Neuron (in vitro differentiated cells): ENCODE measurements around the gene SOD1.

Source experiments
- H2AFZ ChIP-seq: one replicate; pipeline ENCODE4 v1.6.1; 2013; ENCODE audit warnings: low read depth, mild to moderate bottlenecking, inconsistent platforms, low read length, moderate library complexity
- H3K27me3 ChIP-seq: one replicate; pipeline ENCODE4 v1.6.1; 2013; ENCODE audit warnings: low read length; ENCODE audit not compliant: insufficient read depth
- H3K36me3 ChIP-seq: one replicate; pipeline ENCODE4 v1.6.1; 2013; ENCODE audit warnings: low read length; ENCODE audit not compliant: insufficient read depth
- H3K4me1 ChIP-seq: one replicate; pipeline ENCODE4 v1.6.1; 2013; ENCODE audit warnings: low read length; ENCODE audit not compliant: insufficient read depth
- H3K4me3 ChIP-seq: 2 replicates; pipeline ENCODE4 v1.5.1; 2013; ENCODE audit warnings: mild to moderate bottlenecking, low read length, moderate library complexity
- H3K9me3 ChIP-seq: one replicate; pipeline ENCODE4 v1.6.1; 2013; ENCODE audit warnings: low read length

SOD1 gene

GRCh38 chr21:31675960-31676359 lies 16.5 kb downstream of the SOD1 start:
- Histone ChIP-seq H3K36me3 (peaks cover 55% of the 10 kb centered on the region), H3K4me3 (no peak overlapping the region), H3K4me1 (no peaks in the 10 kb centered on the region), H3K9me3 (no peaks in the 10 kb centered on the region), H2AFZ (no peak overlapping the region), H3K27me3 (no peaks in the 10 kb centered on the region)

GRCh38 chr21:31677047-31677446 lies 17.6 kb downstream of the SOD1 start:
- Histone ChIP-seq H3K36me3 (peaks cover 53% of the 10 kb centered on the region), H3K27me3 (no peaks in the 10 kb centered on the region), H2AFZ (no peak overlapping the region), H3K9me3 (no peaks in the 10 kb centered on the region), H3K4me3 (no peak overlapping the region), H3K4me1 (no peaks in the 10 kb centered on the region)

- H2AFZ ChIP-seq, result no peak overlapping the region
- H3K4me1 ChIP-seq, result no peaks in the 10 kb centered on the region
- H3K9me3 ChIP-seq, result no peaks in the 10 kb centered on the region
- no peak overlapping the region for H3K4me3 ChIP-seq
- peaks cover 54% of the 10 kb centered on the region for H3K36me3 ChIP-seq
- no peaks in the 10 kb centered on the region for H3K27me3 ChIP-seq
Observed at GRCh38 chr21:31678478-31678877, 19.0 kb downstream of the SOD1 start.

- Histone ChIP-seq H3K4me1 (no peaks in the 10 kb centered on the region), H3K9me3 (no peaks in the 10 kb centered on the region), H3K4me3 (no peak overlapping the region), H3K27me3 (no peaks in the 10 kb centered on the region), H3K36me3 (peaks cover 88% of the 10 kb centered on the region), H2AFZ (no peak overlapping the region)
Observed at GRCh38 chr21:31682620-31683019, 23.1 kb downstream of the SOD1 start.

GRCh38 chr21:31683029-31683428 lies 23.5 kb downstream of the SOD1 start:
- Histone ChIP-seq H3K27me3 (no peaks in the 10 kb centered on the region), H3K4me3 (no peak overlapping the region), H3K9me3 (no peaks in the 10 kb centered on the region), H2AFZ (no peak overlapping the region), H3K36me3 (peaks cover 88% of the 10 kb centered on the region), H3K4me1 (no peaks in the 10 kb centered on the region)

DNA sequence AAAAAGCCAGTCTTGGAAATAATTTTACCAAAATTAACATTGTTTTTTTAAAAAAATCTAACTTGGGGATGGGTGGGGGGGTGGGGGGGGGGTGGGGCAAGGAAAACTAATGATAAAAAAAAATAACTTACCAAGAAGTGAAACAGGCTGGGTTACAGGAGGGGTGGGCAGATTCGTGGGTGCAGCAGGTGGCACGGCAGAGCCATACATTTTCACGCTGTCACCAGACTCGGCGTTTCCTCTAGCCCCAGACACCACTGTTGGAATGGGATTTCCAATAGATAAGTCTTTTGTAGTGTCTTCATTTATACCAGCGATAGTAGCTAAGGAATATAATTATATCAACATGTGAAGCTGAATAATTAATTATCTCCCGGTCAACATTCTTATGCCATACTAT lies 25.4 kb downstream of the SOD1 start:
- H3K36me3 ChIP-seq, result peaks cover 85% of the 10 kb centered on the region
- H2AFZ ChIP-seq, result no peak overlapping the region
- H3K4me1 ChIP-seq, result no peaks in the 10 kb centered on the region
- no peaks in the 10 kb centered on the region for H3K9me3 ChIP-seq
- H3K4me3 ChIP-seq, result no peak overlapping the region
- H3K27me3 ChIP-seq, result no peaks in the 10 kb centered on the region

DNA sequence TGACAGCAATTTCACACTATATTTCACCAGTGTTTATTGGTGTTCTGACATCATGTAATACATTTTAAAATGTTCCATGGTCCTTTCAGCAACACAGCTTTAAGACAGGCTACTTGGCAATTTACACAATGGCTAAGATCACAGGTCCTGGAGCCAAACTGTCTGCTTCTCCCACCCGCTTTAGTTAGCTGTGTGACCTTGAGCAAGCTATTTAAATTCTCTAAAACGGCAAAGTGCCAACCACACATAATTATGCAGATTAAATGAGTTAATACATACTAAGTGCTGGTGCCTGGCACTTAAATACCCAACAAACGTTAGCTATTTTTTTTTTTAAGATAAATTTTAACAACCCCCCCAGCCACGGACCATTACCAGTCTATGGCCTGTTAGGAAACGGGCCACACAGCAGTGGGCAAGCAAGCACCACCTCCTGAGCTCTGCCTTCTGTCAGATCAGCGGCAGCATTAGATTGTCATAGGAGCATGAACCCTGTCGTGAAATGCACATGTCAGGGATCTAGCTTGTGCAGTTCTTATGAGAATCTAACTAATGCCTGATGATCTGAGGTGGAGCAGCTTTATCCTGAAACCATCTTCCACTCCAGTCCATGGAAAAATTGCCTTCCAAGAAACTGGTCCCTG lies 26.9 kb downstream of the SOD1 start:
- Histone ChIP-seq H3K9me3 (no peaks in the 10 kb centered on the region), H3K27me3 (no peaks in the 10 kb centered on the region), H3K36me3 (peaks cover 89% of the 10 kb centered on the region), H3K4me3 (no peak overlapping the region), H3K4me1 (no peaks in the 10 kb centered on the region), H2AFZ (no peak overlapping the region)

DNA sequence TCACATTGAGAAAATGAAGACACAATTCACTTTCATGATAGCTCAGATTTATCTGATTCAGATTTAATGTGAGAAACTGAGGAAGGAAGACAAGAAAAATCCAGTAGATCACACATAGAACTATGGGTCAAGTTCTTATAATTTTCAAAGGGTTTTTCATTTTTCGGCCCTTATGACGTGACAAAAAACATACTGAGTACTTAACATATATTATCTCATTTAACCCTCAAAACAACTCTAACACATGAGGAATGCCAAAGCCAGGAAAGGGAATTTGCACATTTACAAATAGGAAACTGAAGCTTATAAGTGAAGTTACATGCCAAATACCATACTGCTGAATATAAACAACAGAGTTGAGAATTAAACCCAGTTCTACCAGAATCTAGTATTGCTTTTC lies 27.6 kb downstream of the SOD1 start:
- no peak overlapping the region for H2AFZ ChIP-seq
- H3K4me1 ChIP-seq, result no peaks in the 10 kb centered on the region
- H3K4me3 ChIP-seq, result no peak overlapping the region
- no peaks in the 10 kb centered on the region for H3K27me3 ChIP-seq
- H3K9me3 ChIP-seq, result no peaks in the 10 kb centered on the region
- peaks cover 90% of the 10 kb centered on the region for H3K36me3 ChIP-seq

DNA sequence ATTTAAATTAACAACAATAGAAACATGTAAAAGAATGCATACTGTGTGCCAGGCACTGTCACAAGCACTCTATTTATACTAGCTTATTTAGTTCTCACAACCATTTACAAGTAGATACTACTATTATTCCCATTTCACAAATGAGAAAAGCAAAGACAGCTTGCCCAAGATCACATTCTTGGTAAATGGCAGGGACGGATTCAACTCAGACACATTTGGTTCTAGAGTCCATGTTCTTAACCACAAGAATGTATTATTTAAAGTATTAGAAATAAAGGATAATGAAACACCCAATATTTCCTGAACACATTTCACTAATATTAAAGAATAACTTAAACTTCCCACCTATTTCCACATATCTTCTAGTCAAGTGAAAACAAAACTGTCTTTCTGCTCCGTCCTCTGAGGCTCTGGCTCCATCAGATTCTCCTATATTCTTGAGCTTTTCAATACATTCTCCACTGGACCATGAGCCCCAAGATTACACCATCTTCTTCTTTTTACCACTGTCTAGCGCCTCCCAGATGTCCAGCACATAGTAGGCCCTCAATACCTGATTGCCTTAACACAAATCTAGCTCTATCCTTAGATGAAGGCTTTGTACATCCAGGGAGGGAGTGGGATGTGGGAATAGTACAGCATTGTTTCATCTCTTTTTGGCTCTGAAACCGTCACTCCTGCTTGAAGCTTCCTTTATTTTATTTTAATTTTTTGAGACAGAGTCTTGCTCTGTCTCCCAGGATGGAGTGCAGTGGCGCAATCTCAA lies 29.3 kb downstream of the SOD1 start:
- Histone ChIP-seq H3K4me1 (no peaks in the 10 kb centered on the region), H3K27me3 (no peaks in the 10 kb centered on the region), H3K4me3 (no peak overlapping the region), H2AFZ (no peak overlapping the region), H3K36me3 (peaks cover 91% of the 10 kb centered on the region), H3K9me3 (no peaks in the 10 kb centered on the region)

DNA sequence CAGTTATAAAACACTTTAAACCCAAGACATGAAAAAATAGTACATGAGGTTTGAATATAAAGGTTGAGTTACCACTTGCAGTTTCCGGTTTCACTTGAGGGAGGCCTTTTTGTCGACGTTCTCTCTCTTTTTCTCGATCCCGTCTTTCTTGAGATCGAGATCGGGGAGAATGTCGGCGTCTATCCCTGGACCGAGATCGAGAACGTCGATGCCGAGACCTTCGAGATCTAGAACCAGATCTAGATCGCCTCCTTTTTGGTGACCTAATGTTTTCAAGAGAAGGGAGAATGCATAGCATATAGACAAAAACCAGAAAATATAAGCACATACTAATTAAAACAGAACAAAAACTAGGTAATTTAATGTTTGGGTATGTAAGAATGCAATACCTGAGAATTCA lies 33.7 kb downstream of the SOD1 start:
- H3K4me3 ChIP-seq, result no peak overlapping the region
- no peak overlapping the region for H2AFZ ChIP-seq
- no peaks in the 10 kb centered on the region for H3K27me3 ChIP-seq
- H3K9me3 ChIP-seq, result no peaks in the 10 kb centered on the region
- H3K36me3 ChIP-seq, result peaks cover 92% of the 10 kb centered on the region
- no peaks in the 10 kb centered on the region for H3K4me1 ChIP-seq

GRCh38 chr21:31696424-31696823 lies 36.9 kb downstream of the SOD1 start:
- Histone ChIP-seq H3K36me3 (peaks cover 93% of the 10 kb centered on the region), H3K4me3 (no peak overlapping the region), H2AFZ (no peak overlapping the region), H3K4me1 (no peaks in the 10 kb centered on the region), H3K27me3 (no peaks in the 10 kb centered on the region), H3K9me3 (no peaks in the 10 kb centered on the region)

DNA sequence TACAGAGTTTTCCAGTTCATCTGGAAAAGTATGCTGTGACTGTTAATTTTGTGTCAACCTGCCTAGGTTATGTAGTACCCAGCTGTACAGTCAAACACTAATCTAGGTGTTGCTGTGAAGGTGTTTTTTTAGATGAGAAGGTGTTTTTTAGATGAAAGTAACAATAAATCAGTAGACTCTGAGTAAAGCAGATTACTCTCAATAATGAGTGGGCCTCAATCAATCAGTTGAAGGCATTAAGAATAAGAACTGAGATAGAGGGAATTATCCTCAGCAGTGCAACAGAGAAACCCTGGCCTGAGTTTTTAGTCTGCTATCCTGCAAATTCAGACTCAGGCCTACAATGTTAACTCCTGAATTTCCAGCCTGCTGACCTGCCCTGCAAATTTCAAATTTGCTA lies 39.0 kb downstream of the SOD1 start:
- H3K27me3 ChIP-seq, result no peaks in the 10 kb centered on the region
- H3K36me3 ChIP-seq, result peaks cover 92% of the 10 kb centered on the region
- no peaks in the 10 kb centered on the region for H3K4me1 ChIP-seq
- no peak overlapping the region for H2AFZ ChIP-seq
- no peak overlapping the region for H3K4me3 ChIP-seq
- H3K9me3 ChIP-seq, result no peaks in the 10 kb centered on the region

DNA sequence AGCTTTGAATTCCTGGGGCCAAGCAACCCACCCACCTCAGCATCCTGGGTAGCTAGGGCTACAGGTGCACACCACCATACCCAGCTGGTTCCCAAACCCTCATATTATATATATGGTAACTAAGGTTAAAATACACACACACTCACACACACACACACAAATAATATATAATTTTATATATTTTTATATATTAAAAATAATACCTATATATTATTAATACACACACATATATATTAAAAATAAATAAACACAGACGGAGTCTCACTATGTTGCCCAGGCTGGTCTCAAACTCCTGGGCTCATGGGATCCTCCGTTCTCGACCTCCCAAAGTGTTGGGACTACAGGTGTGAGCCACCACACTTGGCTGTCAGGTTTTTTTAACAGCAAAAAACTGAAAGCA lies 40.5 kb downstream of the SOD1 start:
- H2AFZ ChIP-seq, result no peak overlapping the region
- H3K4me1 ChIP-seq, result no peaks in the 10 kb centered on the region
- no peaks in the 10 kb centered on the region for H3K9me3 ChIP-seq
- peaks cover 85% of the 10 kb centered on the region for H3K36me3 ChIP-seq
- H3K27me3 ChIP-seq, result no peaks in the 10 kb centered on the region
- no peak overlapping the region for H3K4me3 ChIP-seq

GRCh38 chr21:31706562-31706961 lies 47.1 kb downstream of the SOD1 start:
- Histone ChIP-seq H3K9me3 (no peaks in the 10 kb centered on the region), H3K36me3 (peaks cover 30% of the 10 kb centered on the region), H3K4me1 (no peaks in the 10 kb centered on the region), H3K4me3 (no peak overlapping the region), H2AFZ (no peak overlapping the region), H3K27me3 (no peaks in the 10 kb centered on the region)
